ENCODE data around the gene MOXD1. TPM values are rescaled to one million over a fixed set of nuclear protein-coding genes. Genes with fewer than 3 reads are reported as not detected.
A peak's percentile ranks its signal among the peaks of the same experiment; 100 is the strongest.
"Not testable (repeated sequence)": the region's sequence is repeated elsewhere in the genome, so short reads cannot be mapped to it uniquely, and the experiment has no call there.

Gene MOXD1
- total RNA-seq, 1 donor from 2014 or later = 3.5 TPM

DNA sequence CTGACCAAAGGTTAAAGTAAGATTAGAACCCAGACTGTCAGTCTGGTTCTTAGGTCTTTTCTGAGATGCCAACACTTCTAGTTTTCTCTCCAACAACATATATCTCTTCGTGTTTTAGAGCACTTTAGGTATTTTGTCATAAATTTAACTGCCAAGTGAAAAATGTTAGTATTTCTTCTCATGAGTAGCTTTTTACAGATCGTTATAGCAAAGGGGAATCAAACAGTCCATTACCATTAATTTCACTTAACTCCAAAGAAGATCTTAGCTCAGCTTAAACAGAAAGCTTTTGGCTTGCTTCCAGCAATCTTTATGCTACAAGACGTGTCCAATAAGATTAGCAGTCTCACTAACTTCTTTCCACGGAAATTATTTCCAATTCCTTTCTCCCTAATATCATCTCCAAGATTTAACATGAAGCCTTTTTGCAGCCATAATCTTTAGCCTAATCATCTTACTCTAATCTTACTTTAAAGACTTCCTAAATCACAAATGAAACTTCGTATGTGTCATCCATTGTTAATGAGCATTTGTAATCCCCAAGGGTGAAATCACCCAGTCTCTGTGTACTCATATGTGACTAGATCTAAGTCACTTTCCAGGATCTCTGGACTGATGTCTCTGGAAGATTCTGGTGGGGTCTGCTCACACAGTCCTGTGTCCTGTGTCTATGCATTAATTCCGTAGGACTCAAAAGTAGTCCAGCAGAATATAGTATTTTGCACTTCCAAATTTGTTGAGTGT lies 38.7 kb downstream of the MOXD1 start:
- DNase-seq = no peak
- no peak for ATAC-seq
- intact Hi-C loops (cut with micrococcal nuclease) = no loop called here

DNA sequence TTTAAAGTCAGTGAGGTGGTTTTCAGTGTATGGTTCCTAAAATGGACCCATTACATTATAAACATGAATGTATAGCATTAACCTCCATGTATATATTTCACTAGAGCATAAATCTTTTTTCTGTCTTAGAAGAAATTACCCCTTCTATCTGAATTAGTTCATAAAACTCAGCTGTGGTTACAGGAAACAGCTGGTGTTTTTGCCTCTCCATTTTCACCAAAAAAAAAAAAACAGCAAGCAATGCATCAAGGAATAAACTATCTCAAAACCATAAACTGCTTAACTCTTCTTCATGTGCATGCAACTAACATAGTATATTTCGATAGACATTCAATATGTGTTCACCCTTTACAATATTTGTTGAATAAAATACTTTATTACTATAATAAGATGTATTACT lies 40.2 kb downstream of the MOXD1 start:
- DNase-seq (no peak), ATAC-seq (no peak)
- intact Hi-C loops (cut with micrococcal nuclease) = no loop called here

DNA sequence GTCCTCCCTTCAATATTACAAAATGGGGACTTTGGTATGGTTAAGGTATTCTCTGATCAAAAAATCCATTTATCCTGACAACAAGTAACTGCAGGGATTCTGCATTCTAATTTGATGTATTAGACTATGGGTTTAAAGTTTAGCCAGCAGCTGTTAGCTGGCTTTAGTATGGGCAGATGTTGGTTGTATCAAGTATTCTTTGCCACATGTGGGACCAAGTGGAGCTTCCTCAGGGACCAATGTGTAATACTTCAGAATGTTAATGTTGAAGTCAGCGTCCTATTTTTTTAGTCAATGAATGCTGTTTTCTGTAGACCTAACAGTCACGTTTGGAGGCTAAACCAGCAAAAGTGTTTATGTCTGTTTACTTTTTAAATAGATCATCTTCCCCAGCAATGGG lies 41.4 kb downstream of the MOXD1 start:
- DNase-seq (no peak), ATAC-seq (no peak)
- intact Hi-C loops (cut with micrococcal nuclease) = no loop called here

DNA sequence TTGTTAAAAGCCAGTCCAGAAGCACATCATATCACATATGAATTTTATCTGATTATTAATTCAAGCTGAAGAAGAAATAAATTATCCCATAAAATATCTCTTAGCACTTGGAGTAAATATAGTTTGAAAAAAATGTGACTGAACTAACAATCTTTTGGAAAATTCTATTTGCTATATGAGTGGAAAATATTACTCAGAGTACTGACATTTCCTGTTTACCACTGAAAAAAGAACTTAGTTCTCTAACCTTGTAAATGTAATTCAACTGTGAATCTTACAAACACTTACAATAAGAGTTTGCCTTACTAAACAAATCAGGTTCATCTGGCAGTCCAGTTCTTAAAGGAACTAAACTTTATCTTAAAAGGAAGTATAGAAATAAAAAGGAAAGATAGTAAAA lies 44.2 kb downstream of the MOXD1 start:
- ATAC-seq (no peak), DNase-seq (no peak)
- intact Hi-C loops (cut with micrococcal nuclease) = no loop called here

DNA sequence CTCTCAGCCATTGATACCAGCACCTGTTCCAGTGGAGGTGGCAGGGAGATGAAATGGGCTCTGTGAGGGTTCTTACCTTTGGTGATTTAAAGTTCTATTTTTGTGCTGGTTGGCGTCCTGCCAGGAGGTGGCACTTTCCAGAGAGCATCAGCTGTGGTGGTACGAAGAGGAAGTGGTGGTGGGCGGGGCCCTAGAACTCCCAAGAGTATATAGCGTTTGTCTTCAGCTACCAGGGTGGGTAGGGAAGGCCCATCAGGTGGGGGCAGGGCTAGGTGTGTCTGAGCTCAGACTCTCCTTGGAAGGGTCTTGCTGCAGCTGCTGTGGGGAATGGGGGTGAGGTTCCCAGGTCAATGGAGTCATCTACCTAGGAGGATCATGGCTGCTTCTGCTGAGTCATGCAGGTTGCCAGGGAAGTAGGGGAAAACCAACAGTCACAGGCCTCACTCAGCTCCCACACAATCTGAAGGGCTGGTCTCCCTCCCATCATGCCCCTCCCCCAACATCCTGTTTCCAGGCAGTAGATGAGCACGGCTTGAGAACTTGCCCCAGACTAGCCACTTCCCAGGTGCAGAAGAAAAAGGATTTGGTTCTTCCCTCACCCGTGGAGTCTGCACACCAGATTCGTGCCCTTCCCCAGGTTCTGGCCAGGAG lies 46.6 kb downstream of the MOXD1 start:
- DNase-seq (no peak), ATAC-seq (no peak)
- intact Hi-C loops (cut with micrococcal nuclease) = no loop called here

DNA sequence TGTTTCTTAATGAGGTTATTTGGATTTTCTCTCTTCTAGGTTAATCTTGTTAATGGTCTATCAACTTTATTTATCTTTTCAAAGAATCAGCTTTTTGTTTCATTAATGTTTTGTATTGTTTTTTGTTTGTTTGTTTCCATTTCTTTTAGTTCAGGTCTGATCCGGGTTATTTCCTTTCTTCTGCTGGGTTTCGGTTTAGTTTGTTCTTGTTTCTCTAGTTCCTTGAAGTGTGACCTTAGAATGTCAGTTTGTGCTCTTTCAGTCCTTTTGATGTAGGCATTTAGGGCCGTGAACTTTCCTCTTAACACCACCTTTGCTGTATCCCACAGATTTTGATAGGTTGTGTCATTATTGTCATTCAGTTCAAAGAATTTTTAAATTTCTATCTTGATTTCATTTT lies 49.3 kb downstream of the MOXD1 start:
- ATAC-seq; intact Hi-C loops (cut with micrococcal nuclease); DNase-seq: not testable (repeated sequence)

DNA sequence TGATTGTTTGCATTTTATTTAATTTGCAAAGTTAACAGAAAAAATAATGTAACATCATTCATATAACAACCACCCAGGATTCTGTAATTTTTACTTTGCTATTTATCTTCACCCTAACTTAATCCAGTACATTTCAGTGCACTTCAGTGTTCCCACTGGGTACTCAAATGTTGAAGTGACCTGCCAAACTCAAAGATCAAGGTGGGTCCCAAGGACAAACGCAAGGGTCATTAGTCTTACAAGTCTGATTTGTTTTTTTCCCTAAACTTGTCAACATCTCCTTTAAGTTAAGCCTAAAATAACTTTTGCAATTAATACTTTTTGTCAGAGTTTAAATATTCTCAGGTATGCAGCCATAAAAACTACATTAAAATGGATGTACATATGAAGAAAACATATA lies 53.0 kb downstream of the MOXD1 start:
- no peak for DNase-seq
- intact Hi-C loops (cut with micrococcal nuclease) = no loop called here
- no peak for ATAC-seq

DNA sequence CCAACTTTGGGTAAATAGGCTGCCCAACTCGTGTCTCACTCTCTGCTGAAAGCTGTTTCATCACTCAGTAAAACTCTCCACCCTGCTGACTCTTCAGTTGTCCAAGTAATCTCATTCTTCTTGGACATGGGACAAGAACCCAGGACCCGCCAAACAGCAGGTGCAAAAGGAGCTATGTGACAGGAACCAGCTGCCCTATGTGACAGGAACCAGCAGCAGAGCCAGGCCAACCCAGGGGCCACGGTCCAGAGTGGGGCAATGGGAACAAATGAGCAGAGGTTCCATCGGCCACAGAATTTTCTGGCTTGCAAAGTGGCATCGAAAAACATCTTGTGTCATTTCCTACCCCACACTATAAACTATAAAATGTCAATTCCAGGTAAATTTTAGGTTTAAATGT lies 56.5 kb downstream of the MOXD1 start:
- ATAC-seq = no peak
- intact Hi-C loops (cut with micrococcal nuclease) = no loop called here
- DNase-seq = no peak

DNA sequence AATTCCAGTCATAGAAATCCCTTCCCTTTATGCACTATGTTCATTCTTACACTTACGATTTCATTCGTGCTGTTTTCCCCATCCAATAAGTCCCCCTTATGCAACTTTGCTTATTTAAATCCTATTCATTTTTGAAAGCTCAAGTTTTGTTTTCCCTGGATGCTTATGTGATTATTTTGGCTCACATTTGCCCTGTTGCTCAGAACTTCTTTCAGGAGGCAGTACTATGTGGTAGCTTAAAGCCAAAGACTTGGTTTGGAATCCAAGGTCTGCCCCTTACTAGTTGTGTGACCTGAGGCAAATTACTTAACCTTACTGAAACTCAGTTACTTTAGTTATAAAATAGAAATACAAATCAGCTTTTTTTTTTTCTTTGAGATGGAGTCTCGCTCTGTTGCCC lies 59.6 kb downstream of the MOXD1 start:
- intact Hi-C loops (cut with micrococcal nuclease) = no loop called here
- DNase-seq = no peak
- ATAC-seq = peak; percentile 43

DNA sequence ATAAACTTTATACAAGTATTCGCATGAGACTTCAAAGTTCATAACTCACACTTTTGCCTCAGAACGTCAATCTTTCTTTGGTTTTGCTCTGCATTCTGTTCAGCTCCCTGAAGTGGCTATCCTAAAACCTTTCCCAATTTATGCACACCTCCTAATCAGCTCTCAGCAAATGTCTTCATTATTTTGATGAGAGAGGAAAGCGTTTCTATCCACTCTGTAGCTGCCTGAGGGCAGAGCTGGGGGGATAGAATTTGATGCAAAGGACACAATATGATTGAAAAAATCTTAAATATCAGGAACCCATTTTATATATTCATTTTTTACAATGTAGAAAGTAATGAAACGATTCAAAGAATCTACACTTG lies 66.8 kb downstream of the MOXD1 start:
- DNase-seq (no peak), ATAC-seq (no peak)
- intact Hi-C loops (cut with micrococcal nuclease) = no loop called here

DNA sequence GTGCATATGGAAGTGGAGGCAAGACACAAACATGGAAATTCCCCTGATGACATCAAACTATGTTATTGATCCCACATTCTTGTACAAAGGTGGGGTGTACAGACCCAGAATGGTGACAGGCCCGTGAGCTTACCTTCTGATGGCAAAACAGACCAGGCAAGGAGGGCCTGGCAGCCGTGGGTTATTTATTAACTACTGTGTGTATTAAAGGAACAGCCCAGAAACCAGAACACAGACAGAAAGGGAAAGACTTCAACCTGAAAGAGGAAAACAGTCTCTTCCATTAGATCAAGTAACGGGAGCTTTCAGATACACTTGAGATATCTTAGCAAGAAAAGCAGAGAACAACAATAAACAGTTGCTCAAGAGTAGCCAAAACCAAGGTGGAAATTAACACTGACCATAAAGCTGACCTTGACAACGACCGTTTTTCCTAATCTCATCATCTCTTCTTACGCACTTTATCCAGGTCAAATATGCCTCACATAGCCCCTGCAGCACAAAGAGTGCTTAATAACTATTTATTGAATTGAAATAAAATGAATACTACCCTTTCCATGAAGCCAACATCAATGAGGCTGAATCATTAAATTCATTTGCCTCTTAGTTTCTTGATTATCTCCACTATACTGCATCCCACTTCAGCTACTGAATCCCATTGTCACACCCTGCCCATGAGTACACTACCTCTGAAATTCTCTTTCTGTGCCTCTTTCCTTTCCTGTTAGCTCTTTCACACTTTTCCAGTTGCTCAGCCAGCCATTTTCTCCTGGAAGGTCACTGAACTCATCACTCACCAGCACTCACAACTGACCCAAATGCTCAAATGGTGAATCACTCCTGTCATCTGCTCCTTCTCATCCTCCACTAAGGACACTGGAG lies 67.4 kb downstream of the MOXD1 start:
- no peak for DNase-seq
- intact Hi-C loops (cut with micrococcal nuclease) = no loop called here
- peak; percentile 85 for ATAC-seq

DNA sequence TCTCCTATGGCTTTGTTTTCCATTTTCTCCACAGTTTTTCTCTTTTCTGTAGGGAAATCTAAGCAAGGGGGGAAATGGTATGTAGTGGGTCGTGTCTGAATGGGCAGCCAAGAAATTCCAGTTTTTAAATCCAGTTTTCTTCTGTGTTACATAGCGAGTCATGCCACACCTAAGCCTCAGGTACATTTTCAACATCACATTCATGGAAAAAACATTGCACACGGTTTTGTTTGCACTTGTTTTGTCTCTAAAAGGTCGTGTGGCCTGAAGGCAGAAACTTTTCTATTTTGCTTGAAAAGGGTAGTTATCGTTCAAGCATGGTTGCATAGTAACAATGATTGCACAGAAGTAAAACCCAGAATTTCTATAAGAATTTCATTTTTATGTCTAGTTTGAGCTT lies 70.5 kb downstream of the MOXD1 start:
- ATAC-seq (no peak), DNase-seq (no peak)
- intact Hi-C loops (cut with micrococcal nuclease) = no loop called here

DNA sequence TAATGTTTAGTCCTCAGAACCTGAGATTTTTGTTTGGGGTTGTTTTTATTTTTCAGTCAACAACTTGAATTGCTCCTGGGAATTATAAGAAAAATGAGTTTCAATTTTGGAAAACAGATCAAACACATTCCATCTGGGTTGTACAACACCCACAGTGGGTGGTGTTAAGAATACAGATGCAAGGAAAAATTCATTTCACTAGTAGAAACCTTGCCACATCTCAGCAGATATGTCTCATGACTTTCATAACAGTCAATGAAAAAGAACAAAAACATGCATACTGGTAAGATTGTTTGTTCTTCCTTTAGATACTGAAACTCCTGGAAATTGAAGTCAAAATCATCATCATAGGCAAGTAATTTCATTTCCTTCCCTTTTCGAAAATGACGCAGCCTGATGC lies 78.9 kb downstream of the MOXD1 start:
- no peak for DNase-seq
- intact Hi-C loops (cut with micrococcal nuclease) = no loop called here
- ATAC-seq = no peak

DNA sequence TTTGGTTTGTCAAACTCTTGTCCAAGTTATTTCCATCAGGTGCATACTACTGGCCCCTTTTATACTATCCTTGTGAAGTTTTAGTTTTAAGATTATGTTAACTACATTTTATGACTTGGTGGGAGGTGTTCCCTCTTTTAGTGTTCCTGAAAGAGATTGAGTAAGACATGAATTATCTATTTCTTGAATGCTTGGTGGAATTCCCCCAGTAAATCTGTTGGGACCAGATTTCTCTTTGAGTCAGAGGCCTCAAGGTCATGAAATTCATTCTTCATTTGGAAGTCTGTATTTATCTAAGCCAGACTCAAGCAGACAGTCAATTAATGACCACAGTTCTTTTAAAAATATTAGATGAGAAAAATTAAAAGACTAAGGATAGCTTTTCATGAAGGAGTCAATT lies 81.3 kb downstream of the MOXD1 start:
- no peak for ATAC-seq
- no peak for DNase-seq
- intact Hi-C loops (cut with micrococcal nuclease) = no loop called here

DNA sequence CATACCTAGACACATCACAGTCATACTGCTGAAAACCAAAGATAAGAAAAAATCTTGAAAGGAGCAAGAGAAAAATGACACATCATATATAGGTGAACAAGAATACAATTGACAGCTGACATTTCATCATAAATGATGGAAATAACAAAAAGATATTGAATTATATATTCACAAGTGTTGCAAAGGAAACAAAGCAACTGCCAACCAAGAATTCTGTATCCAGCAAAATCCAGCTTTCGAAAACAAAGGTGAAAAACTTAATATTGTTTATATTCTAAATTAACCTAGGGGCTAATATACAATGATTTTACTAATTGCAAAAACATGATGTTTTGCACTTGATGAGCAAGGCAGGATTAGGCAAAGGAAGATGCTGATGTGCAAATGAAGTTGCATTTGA lies 84.3 kb downstream of the MOXD1 start:
- intact Hi-C loops (cut with micrococcal nuclease) = no loop called here
- no peak for DNase-seq
- ATAC-seq = no peak

DNA sequence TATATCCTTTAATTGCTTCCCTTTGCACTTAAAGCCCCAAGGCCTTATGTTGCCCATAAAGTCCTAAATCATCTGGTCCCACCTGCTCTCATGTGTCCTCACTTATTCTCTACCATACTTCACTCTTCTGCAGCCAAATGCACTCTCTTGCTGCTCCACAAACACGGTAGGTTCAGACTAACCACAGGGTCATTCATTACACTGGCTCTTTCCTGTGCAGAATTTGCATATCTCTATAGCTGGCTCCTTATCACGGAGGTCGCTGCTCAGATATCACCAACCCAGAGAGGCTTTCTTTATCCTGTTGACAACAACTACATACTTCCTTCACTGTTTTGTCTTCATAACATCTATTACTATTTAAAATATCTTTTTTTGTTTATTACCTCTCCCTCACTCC lies 86.8 kb downstream of the MOXD1 start:
- ATAC-seq = no peak
- intact Hi-C loops (cut with micrococcal nuclease) = no loop called here

DNA sequence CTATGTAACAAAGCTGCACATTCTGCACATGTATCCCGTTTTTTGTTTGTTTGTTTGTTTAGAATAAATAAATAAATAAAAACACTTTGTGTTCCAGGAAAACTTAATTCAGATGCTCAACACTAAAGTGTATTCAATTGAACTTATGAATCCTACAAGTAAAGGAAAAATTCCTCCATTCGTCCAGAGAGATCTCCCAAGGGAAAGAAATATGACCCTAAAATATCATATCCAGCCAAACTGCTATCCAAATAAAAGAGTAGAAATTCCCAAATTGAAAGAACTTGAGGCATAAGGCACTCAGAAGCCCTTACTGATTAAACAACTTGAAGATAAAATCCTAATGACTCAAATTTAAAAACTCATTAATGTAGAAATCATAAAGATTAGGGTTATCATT lies 90.4 kb downstream of the MOXD1 start:
- intact Hi-C loops (cut with micrococcal nuclease) = no loop called here
- DNase-seq (no peak), ATAC-seq (no peak)

More for the DNA sequence above, 86.8 kb downstream of the MOXD1 start:
- DNase-seq = no peak

DNA sequence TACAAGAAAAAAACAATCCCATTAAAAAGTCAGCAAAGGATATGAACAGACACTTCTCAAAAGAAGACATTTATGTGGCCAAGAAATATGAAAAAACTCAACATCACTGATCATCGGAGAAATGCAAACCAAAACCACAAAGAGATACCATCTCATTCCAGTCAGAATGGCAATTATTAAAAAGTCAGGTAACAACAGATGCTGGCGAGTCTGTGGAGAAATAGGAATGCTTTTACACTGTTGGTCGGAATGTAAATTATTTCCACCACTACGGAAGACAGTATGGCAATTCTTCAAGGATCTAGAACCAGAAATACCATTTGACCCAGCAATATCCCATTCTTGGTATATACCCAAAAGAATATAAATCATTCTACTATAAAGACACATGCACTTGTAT lies 91.1 kb downstream of the MOXD1 start:
- DNase-seq; ATAC-seq; intact Hi-C loops (cut with micrococcal nuclease): not testable (repeated sequence)

DNA sequence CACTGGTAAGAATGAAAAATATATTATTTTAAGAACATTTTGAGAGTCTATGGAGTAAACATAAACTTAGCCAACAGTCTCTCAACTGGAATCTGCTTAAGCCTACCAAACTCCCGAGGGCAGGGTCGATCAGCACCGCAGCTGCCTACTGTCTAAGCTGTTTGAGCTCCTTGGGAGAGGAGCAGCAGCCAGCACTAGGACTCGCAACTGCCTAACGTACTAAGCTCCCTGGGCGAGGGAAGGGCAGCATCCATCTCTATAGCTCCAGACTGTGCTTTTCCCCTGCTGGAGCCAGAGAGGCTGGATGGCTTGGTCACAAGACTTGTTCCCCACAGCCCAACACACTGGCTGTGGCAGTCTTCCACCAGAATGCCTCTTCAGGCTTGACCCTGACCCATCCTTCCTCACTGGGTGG lies 96.4 kb downstream of the MOXD1 start:
- ATAC-seq (no peak), DNase-seq (no peak)
- intact Hi-C loops (cut with micrococcal nuclease) = no loop called here

DNA sequence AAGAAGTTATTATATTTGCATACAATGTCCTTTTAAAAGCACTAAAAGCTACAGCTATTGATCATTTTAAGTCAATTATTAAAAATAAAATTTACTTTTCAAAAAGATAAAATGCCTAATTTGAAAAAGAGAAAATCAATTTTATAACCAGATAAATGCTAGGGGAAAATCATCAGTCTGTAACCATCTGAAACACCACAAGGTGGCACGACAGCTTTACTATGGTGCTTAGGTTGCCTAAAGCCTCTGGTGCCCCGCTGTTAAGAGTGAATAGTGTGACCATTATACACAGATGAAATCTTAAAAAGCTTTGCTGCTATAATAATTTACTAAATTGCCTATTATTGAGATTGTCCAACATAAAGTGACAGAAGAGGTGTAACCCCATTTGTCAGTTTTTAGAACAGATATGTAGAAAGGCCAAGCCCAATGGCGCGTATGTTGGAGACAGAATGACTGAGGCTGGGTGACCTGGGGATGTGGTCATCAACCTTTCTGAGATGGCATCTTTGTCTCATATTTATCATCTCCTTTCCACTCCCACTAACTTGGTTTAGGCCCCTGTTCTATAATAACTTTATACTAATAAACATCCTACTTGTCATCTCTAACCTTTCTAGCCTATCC lies 100.8 kb downstream of the MOXD1 start:
- no peak for DNase-seq

More for the DNA sequence above, 100.8 kb downstream of the MOXD1 start:
- ATAC-seq = peak; percentile 52
- intact Hi-C loops (cut with micrococcal nuclease) = no loop called here
